NCI-H82 treated with DMSO at 0.1 percent for 48 hours (cell line): ENCODE measurements around the gene RAB5IF.
"Not testable (repeated sequence)": the region's sequence is repeated elsewhere in the genome, so short reads cannot be mapped to it uniquely, and the experiment has no call there.

Experiments used
- DNase-seq: peaks from one replicate; lab custom pipeline; 2025; ENCODE audit not compliant: unreplicated experiment; lab: John Stamatoyannopoulos, UW

The RAB5IF gene

GRCh38 chr20:36585410-36586125 is 20.0 kb upstream of the RAB5IF start:
- no peak for DNase-seq

- DNase-seq, result no peak
These were observed 18.1 kb upstream of the RAB5IF start for GRCh38 chr20:36587388-36588070.

GRCh38 chr20:36591281-36591680 is 14.3 kb upstream of the RAB5IF start:
- DNase-seq, result no peak

- no peak for DNase-seq
These were observed 13.5 kb upstream of the RAB5IF start for GRCh38 chr20:36591854-36592641.

- no peak for DNase-seq
These were observed 12.1 kb upstream of the RAB5IF start for GRCh38 chr20:36593347-36593929.

GRCh38 chr20:36599912-36600345 is 5.7 kb upstream of the RAB5IF start:
- no peak for DNase-seq

- no peak for DNase-seq
These were observed 4.0 kb upstream of the RAB5IF start for GRCh38 chr20:36601540-36601939.

- DNase-seq, result no peak
These were observed 604 bp upstream of the RAB5IF start for GRCh38 chr20:36604952-36605398.

GRCh38 chr20:36606158-36607066 is 833 bp downstream of the RAB5IF start:
- DNase-seq, result no peak

GRCh38 chr20:36607586-36608387 is 2.2 kb downstream of the RAB5IF start:
- no peak for DNase-seq

- not testable (repeated sequence) for DNase-seq
These were observed 2.8 kb downstream of the RAB5IF start for GRCh38 chr20:36608388-36608728.

GRCh38 chr20:36611625-36612024 is 6.0 kb downstream of the RAB5IF start:
- DNase-seq, result no peak

GRCh38 chr20:36613974-36614373 is 8.4 kb downstream of the RAB5IF start:
- no peak for DNase-seq

GRCh38 chr20:36614781-36615557 is 9.4 kb downstream of the RAB5IF start:
- no peak for DNase-seq

GRCh38 chr20:36620917-36621316 is 15.3 kb downstream of the RAB5IF start:
- no peak for DNase-seq

- no peak for DNase-seq
These were observed 17.9 kb downstream of the RAB5IF start for GRCh38 chr20:36623444-36623843.

GRCh38 chr20:36624068-36624943 is 18.7 kb downstream of the RAB5IF start:
- DNase-seq, result no peak

- no peak for DNase-seq
These were observed 19.4 kb downstream of the RAB5IF start for GRCh38 chr20:36624944-36625324.
